WTC11 (cell line): ENCODE measurements around the gene DNMT3A.

Experiments
- HMGA2 ChIP-seq: fragments of 250-450 bp; sonication (Bioruptor Pico); IDR thresholded peaks from 2 replicates; pipeline ENCODE4 v1.4.0; 2021; ENCODE audit warnings: mild to moderate bottlenecking, moderate library complexity
- SOX15 ChIP-seq: fragments of 250-450 bp; sonication (Bioruptor Pico); IDR thresholded peaks from 2 replicates; pipeline ENCODE4 v1.9.0; 2021; ENCODE audit warnings: mild to moderate bottlenecking
- SP1 ChIP-seq: sonication (generic); formaldehyde crosslinking; conservative IDR thresholded peaks from 2 replicates; pipeline ENCODE4 v1.8.1; 2022; ENCODE audit warnings: missing genetic modification reagents
- ZNF396 ChIP-seq: fragments of 250-450 bp; sonication (Bioruptor Pico); IDR thresholded peaks from 2 replicates; pipeline ENCODE4 v1.8.0; 2021; ENCODE audit warnings: mild to moderate bottlenecking, moderate library complexity, borderline replicate concordance
- TF ChIP-seq, protein P1 (sequence below): sonication (generic); formaldehyde crosslinking; IDR thresholded peaks from 2 replicates; pipeline ENCODE4 v1.8.1; 2022; ENCODE audit warnings: mild to moderate bottlenecking, missing genetic modification reagents, moderate library complexity, borderline replicate concordance
- TF ChIP-seq, protein P2 (sequence below): fragments of 200-600 bp; IDR thresholded peaks from 2 replicates; pipeline ENCODE4 v1.8.0; 2022; ENCODE audit warnings: antibody characterized with exemption
- TF ChIP-seq, protein P3 (sequence below): sonication (generic); formaldehyde crosslinking; IDR thresholded peaks from 2 replicates; pipeline ENCODE4 v1.8.0; 2022; ENCODE audit warnings: mild to moderate bottlenecking, missing genetic modification reagents
- TF ChIP-seq, protein P4 (sequence below): fragments of 250-450 bp; sonication (Bioruptor Pico); conservative IDR thresholded peaks from 2 replicates; pipeline ENCODE4 v1.9.0; 2021; ENCODE audit warnings: mild to moderate bottlenecking

DNA sequence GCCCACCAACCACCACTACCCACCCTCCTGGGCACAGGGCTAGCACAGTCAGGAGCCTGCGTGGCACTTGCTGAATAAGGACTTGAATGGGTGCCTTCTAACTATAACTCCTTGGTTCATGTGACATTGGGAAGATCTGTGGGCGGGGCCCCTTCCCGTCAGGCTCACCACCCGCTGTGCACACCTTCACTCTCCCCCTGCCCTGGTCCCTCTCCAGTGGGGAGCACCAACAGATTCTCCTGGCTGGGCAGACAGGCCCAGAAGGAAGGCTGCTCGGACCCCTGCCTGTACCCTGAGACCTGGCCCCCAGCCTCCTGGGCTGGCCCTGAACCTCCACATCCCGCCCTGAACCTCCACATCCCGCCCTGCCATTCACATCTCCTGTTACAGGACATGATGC is 139.9 kb downstream of the DNMT3A start:
- TF ChIP-seq ZNF396 (no peak), SP1 (CRISPR knock-in tag) (no peak), SOX15 (CRISPR knock-in tag) (no peak), HMGA2 (CRISPR knock-in tag) (no peak)
- TF ChIP-seq, protein P1, sequence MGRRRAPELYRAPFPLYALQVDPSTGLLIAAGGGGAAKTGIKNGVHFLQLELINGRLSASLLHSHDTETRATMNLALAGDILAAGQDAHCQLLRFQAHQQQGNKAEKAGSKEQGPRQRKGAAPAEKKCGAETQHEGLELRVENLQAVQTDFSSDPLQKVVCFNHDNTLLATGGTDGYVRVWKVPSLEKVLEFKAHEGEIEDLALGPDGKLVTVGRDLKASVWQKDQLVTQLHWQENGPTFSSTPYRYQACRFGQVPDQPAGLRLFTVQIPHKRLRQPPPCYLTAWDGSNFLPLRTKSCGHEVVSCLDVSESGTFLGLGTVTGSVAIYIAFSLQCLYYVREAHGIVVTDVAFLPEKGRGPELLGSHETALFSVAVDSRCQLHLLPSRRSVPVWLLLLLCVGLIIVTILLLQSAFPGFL (CRISPR knock-in tag), result no peak
- TF ChIP-seq, protein P2, sequence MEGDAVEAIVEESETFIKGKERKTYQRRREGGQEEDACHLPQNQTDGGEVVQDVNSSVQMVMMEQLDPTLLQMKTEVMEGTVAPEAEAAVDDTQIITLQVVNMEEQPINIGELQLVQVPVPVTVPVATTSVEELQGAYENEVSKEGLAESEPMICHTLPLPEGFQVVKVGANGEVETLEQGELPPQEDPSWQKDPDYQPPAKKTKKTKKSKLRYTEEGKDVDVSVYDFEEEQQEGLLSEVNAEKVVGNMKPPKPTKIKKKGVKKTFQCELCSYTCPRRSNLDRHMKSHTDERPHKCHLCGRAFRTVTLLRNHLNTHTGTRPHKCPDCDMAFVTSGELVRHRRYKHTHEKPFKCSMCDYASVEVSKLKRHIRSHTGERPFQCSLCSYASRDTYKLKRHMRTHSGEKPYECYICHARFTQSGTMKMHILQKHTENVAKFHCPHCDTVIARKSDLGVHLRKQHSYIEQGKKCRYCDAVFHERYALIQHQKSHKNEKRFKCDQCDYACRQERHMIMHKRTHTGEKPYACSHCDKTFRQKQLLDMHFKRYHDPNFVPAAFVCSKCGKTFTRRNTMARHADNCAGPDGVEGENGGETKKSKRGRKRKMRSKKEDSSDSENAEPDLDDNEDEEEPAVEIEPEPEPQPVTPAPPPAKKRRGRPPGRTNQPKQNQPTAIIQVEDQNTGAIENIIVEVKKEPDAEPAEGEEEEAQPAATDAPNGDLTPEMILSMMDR, result no peak
- TF ChIP-seq, protein P3, sequence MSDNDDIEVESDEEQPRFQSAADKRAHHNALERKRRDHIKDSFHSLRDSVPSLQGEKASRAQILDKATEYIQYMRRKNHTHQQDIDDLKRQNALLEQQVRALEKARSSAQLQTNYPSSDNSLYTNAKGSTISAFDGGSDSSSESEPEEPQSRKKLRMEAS (CRISPR knock-in tag), result no peak
- TF ChIP-seq, protein P4, sequence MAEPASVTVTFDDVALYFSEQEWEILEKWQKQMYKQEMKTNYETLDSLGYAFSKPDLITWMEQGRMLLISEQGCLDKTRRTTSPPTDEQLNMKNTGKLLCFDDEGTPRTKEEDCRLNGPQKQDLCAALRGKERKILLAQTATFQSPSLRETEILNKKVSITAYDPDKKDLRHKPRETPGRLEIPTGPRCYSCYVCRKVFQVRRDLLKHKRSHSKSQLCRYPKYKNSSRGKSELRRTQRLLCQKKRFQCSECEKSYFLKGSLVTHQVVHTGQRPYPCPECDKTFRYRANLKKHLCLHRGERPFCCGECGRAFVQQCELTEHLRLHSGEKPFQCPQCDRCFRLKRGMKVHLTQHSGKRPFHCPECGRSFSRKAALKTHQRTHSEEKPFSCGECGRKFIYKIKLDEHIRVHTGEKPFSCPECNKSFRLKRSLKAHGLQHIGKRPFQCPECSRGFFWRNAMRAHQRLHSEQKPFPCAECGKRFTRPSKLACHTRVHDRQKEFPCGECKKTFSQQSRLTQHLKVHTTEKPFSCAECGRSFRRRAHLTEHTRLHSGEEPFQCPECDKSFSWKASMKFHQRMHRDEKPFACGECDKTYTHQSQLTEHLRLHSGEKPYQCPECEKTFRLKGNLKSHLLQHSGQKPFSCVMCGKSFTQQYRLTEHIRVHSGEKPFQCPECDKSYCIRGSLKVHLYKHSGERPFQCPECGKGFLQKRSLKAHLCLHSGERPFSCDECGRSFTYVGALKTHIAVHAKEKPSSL (CRISPR knock-in tag), result no peak
